GM12878 (cell line): ENCODE data around the gene DDX54. TPM values are rescaled to one million over a fixed set of nuclear protein-coding genes. Genes with fewer than 3 reads are reported as not detected.
A peak's percentile ranks its signal among the peaks of the same experiment; 100 is the strongest.

ENCODE experiments used
- ATAC-seq: fragments of 200-7000 bp; cut with Tn5 transposase; 3 replicates; pipeline ENCODE4 v1.9.1; 2020; ENCODE audit warnings: mild to moderate bottlenecking, moderate library complexity
- BruUV-seq: library from RNA; stranded (reverse); fragments of 400-500 nt; replicated peaks from 2 replicates; lab custom pipeline; 2021; lab: Mats Ljungman, UMichigan
- CTCF ChIA-PET: fragments of 300-600 bp; sonication (Branson Sonifier 250); formaldehyde crosslinking; extraction: SDS; loops from one replicate; lab custom pipeline; 2021; ENCODE audit warnings: inconsistent platforms; lab: Yijun Ruan, JAX
- POLR2A ChIA-PET: fragments of 350-600 bp; formaldehyde crosslinking; extraction: SDS; loops from one replicate; lab custom pipeline; 2021; ENCODE audit warnings: inconsistent platforms; lab: Charles Lee
- RAD21 ChIA-PET: fragments of 300-600 bp; sonication (Branson Sonifier 250); formaldehyde crosslinking; loops from one replicate; lab custom pipeline; 2023; ENCODE audit warnings: antibody characterized with exemption; ENCODE audit not compliant: unreplicated experiment; lab: Charles Lee
- SMC1A ChIA-PET: fragments of 300-600 bp; sonication (Branson Sonifier 250); formaldehyde crosslinking; loops from one replicate; lab custom pipeline; 2023; ENCODE audit not compliant: unreplicated experiment, uncharacterized antibody; lab: Charles Lee
- DNase-seq: peaks from one replicate; pipeline ENCODE4 v3.0.0-alpha.2; 2011; ENCODE audit warnings: low read depth, low spot score
- FAIRE-seq: peaks from 3 replicates; lab custom pipeline; 2011; peaks lifted over from hg19 to GRCh38; lab: Jason Lieb, UNC
- H2AFZ ChIP-seq: 2 replicates; pipeline ENCODE4 v1.6.0; 2011; ENCODE audit warnings: low read depth, low read length, control low read depth; ENCODE audit not compliant: control insufficient read depth
- H3K27ac ChIP-seq: 2 replicates; pipeline ENCODE4 v1.5.1; 2011; ENCODE audit warnings: control low read depth; ENCODE audit not compliant: control insufficient read depth, insufficient read depth
- H3K27me3 ChIP-seq, 2 experiments: replicated peaks in 1 of 2; 2 replicates each; pipeline versions ENCODE4 v1.6.0 to v1.6.1; 2011; ENCODE audit warnings: low read length in 1 of 2; ENCODE audit not compliant: control insufficient read depth in 2 of 2, insufficient read depth in 2 of 2
- H3K36me3 ChIP-seq, 2 experiments: 2 replicates each; pipeline ENCODE4 v1.5.1; 2011; ENCODE audit warnings: low read length in 1 of 2; ENCODE audit not compliant: control insufficient read depth in 2 of 2, insufficient read depth in 2 of 2
- H3K4me1 ChIP-seq: 2 replicates; pipeline ENCODE4 v1.6.1; 2011; ENCODE audit warnings: mild to moderate bottlenecking, low read length, moderate library complexity, mixed read lengths; ENCODE audit not compliant: control insufficient read depth, insufficient read depth
- H3K4me2 ChIP-seq: 2 replicates; pipeline ENCODE4 v1.6.0; 2011; ENCODE audit warnings: control low read depth; ENCODE audit not compliant: control insufficient read depth, insufficient read depth
- H3K4me3 ChIP-seq: fragments of 200-600 bp; sonication (generic); 2 replicates; pipeline ENCODE4 v1.5.1; 2016
- H3K79me2 ChIP-seq: 2 replicates; pipeline ENCODE4 v1.6.0; 2011; ENCODE audit warnings: low read length; ENCODE audit not compliant: control insufficient read depth, insufficient read depth
- H3K9ac ChIP-seq: 2 replicates; pipeline ENCODE4 v1.8.0; 2011; ENCODE audit warnings: low read length, control low read depth, mixed read lengths; ENCODE audit not compliant: control insufficient read depth, insufficient read depth
- H3K9me3 ChIP-seq: replicated peaks from 3 replicates; pipeline ENCODE4 v1.5.1; 2011; ENCODE audit warnings: mild to moderate bottlenecking, low read length; ENCODE audit not compliant: control insufficient read depth, insufficient read depth
- H4K20me1 ChIP-seq: 2 replicates; pipeline ENCODE4 v1.6.0; 2011; ENCODE audit not compliant: control insufficient read depth, insufficient read depth
- IKZF1 ChIP-seq: fragments of 450-650 bp; conservative IDR thresholded peaks from 2 replicates; pipeline ENCODE4 v1.6.1; 2017; ENCODE audit warnings: antibody characterized with exemption, mild to moderate bottlenecking
- KDM1A ChIP-seq: fragments of 200-600 bp; sonication (generic); IDR thresholded peaks from 2 replicates; pipeline ENCODE4 v1.6.1; 2016; ENCODE audit warnings: borderline replicate concordance
- NFYA ChIP-seq: IDR thresholded peaks from 2 replicates; pipeline ENCODE4 v1.6.1; 2011; ENCODE audit warnings: low read depth, mild to moderate bottlenecking, low read length, improper control_type of control experiment, borderline replicate concordance
- WGBS: methylation state at CpG from one replicate; pipeline ENCODE4 v1.1.6; 2016; ENCODE audit warnings: low lambda C conversion rate; ENCODE audit not compliant: insufficient replicate concordance, insufficient coverage; ENCODE audit errors: missing lambda C conversion rate; 5-methylcytosine and 5-hydroxymethylcytosine counted together
- in situ Hi-C: fragments of 300-500 bp; cut with MboI; formaldehyde crosslinking; loops from 9 replicates; pipeline ENCODE4 v1.14.3; 2018; ENCODE audit warnings: mixed read lengths
- intact Hi-C: fragments of 100-400 bp; cut with micrococcal nuclease; formaldehyde crosslinking; loops from one replicate; pipeline ENCODE4 v1.14.2; 2022; ENCODE audit not compliant: unreplicated experiment
- polyA plus RNA-seq, 11 experiments: library from polyadenylated mRNA; depleted of rRNA in 4 of 11; unstranded in 6 of 11; stranded (reverse) in 5 of 11; fragments of >200 nt; fragmentation: Nextera tagmentation in 4 of 11; fragmentation: Illumina TruSeq in 1 of 11; extraction: Ambion mirVana in 4 of 11; extraction: Trizol in 1 of 11; gene quantifications; 1 replicate in 1 of 11; 2 replicates in 10 of 11; pipeline versions ENCODE4 v1.2.1 to v1.2.3, GENCODE V29; 2011 to 2016; ENCODE audit warnings: inconsistent platforms in 2 of 11, missing spikeins in 2 of 11, low read depth in 1 of 11
- total RNA-seq, 4 experiments: library from RNA; depleted of rRNA in 3 of 4; stranded (reverse); fragments of >200 nt in 3 of 4; fragmentation: Illumina TruSeq in 1 of 4; extraction: Trizol in 1 of 4; gene quantifications; 2 replicates each; pipeline versions ENCODE4 v1.2.1 to v1.2.3, GENCODE V29; 2013 to 2021

DDX54 gene
- total and polyA plus RNA-seq, 10 of the 15 experiments (the other 5 are each of a cell fraction or from before 2014, with no cell fraction given): 1.9 to 115 (median 56.3) TPM

DNA sequence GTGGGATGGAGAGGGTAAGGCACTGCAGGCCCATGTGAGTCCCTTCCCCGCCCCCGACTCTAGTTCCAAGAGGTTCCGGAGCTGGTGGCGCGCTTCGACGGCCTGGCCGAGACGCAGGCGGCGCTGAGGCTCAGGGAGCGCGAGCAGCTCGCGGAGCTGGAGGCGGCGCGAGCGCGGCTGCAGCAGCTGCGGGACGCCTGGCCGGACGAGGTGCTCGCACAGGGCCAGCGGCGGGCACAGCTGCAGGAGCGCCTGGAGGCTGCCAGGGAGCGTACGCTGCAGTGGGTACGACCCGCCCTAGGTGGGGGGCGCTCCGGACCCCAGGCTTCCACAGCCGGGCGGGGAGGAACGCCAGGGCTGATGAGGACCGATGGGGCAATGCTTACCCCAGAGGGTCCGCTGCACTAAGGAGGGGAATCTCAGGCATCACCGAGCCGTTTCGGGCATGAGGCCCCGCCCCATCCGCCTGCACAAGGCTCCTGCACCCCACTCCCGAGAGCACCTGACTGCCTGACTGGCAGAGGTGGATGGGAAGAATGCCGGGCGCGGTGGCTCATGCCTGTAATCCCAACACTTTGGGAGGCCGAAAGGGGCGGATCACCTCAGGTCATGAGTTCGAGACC is 30.8 kb downstream of the DDX54 start:
- no peak for FAIRE-seq
- peaks cover 7 to 8% of the 10 kb centered on the region in 2 experiments; a peak in 2 of 4 replicates for H3K27me3 ChIP-seq
- peak overlapping the region; percentile 18 for H2AFZ ChIP-seq
- H3K9ac ChIP-seq: no peak overlapping the region
- RAD21 ChIA-PET: interaction anchor here (0.6 to 3.2 kb wide), 11 partner anchors 12 to 135 kb away, joined by 3 to 29 read pairs (median 6); no protein-coding TSS in a partner anchor
- no TSS peak for BruUV-seq
- ATAC-seq: peak; percentile 40
- DNase-seq: no peak
- intact Hi-C loops (loop anchor here (5.0 kb wide), 1 partner anchor 47 kb away; no protein-coding TSS in a partner anchor), in situ Hi-C loops (loop anchor here (5.0 kb wide), 1 partner anchor 107 kb away; no protein-coding TSS in a partner anchor)
- H4K20me1 ChIP-seq: no peaks in the 10 kb centered on the region
- no peak overlapping the region for H3K4me3 ChIP-seq
- no peak overlapping the region for H3K27ac ChIP-seq
- no peaks in the 10 kb centered on the region for H3K79me2 ChIP-seq
- TF ChIP-seq IKZF1: peak; percentile 22; the same call in 1 of the 2 replicates
- TF ChIP-seq NFYA: no peak
- no peak for TF ChIP-seq KDM1A
- TF ChIP-seq, all 136 proteins: peak for 1
- peaks cover 15% of the 10 kb centered on the region for H3K4me1 ChIP-seq
- no peaks in the 10 kb centered on the region for H3K9me3 ChIP-seq
- H3K4me2 ChIP-seq: peak overlapping the region; percentile 66
- ChIA-PET SMC1A (interaction anchor here (0.9 to 6.1 kb wide), 7 partner anchors 10 to 105 kb away, joined by 3 to 37 read pairs (median 5); no protein-coding TSS in a partner anchor), POLR2A (interaction anchor here (0.6 kb wide), 1 partner anchor 45 kb away, joined by 3 read pairs; no protein-coding TSS in a partner anchor), CTCF (interaction anchor here (1.0 to 5.2 kb wide), 10 partner anchors 19 to 165 kb away, joined by 3 to 33 read pairs (median 9); no protein-coding TSS in a partner anchor)
- peaks cover 0 to 15% of the 10 kb centered on the region in 2 experiments; a peak in 3 of 4 replicates for H3K36me3 ChIP-seq
- WGBS: 15% methylated on average over 51 of the region's 51 CpGs
